ENCODE data around the gene LURAP1L.

Gene LURAP1L

GRCh38 chr9:12812710-12813109, 37.9 kb downstream of the LURAP1L start:
- DNase-seq (ENCODE audit: low read depth, low spot score): no peak

GRCh38 chr9:12813533-12813932, 38.7 kb downstream of the LURAP1L start:
- DNase-seq (ENCODE audit: low read depth, low spot score): no peak

- peak; percentile 8 for DNase-seq (ENCODE audit: low read depth, low spot score)
These were observed 39.4 kb downstream of the LURAP1L start for GRCh38 chr9:12813960-12814876.

- DNase-seq (ENCODE audit: low read depth, low spot score): no peak
These were observed 40.0 kb downstream of the LURAP1L start for GRCh38 chr9:12814877-12815237.

GRCh38 chr9:12815888-12816287, 41.1 kb downstream of the LURAP1L start:
- DNase-seq (ENCODE audit: low read depth, low spot score): no peak

- DNase-seq (ENCODE audit: low read depth, low spot score): no peak
These were observed 41.9 kb downstream of the LURAP1L start for GRCh38 chr9:12816656-12817101.

- peak; percentile 2 for DNase-seq (ENCODE audit: low read depth, low spot score)
These were observed 42.9 kb downstream of the LURAP1L start for GRCh38 chr9:12817702-12818101.

GRCh38 chr9:12818431-12819000, 43.7 kb downstream of the LURAP1L start:
- DNase-seq (ENCODE audit: low read depth, low spot score): no peak

- DNase-seq (ENCODE audit: low read depth, low spot score): peak; percentile 64
These were observed 44.8 kb downstream of the LURAP1L start for GRCh38 chr9:12819436-12820185.

- no peak for DNase-seq (ENCODE audit: low read depth, low spot score)
These were observed 47.3 kb downstream of the LURAP1L start for GRCh38 chr9:12822111-12822510.

- no peak for DNase-seq (ENCODE audit: low read depth, low spot score)
These were observed 52.2 kb downstream of the LURAP1L start for GRCh38 chr9:12826924-12827565.

- DNase-seq (ENCODE audit: low read depth, low spot score): no peak
These were observed 58.9 kb downstream of the LURAP1L start for GRCh38 chr9:12833701-12834100.

- no peak for DNase-seq (ENCODE audit: low read depth, low spot score)
These were observed 63.7 kb downstream of the LURAP1L start for GRCh38 chr9:12838546-12838945.

- DNase-seq (ENCODE audit: low read depth, low spot score): no peak
These were observed 68.9 kb downstream of the LURAP1L start for GRCh38 chr9:12843735-12844134.

- DNase-seq (ENCODE audit: low read depth, low spot score): no peak
These were observed 71.2 kb downstream of the LURAP1L start for GRCh38 chr9:12846035-12846434.

GRCh38 chr9:12847561-12847960, 72.7 kb downstream of the LURAP1L start:
- DNase-seq (ENCODE audit: low read depth, low spot score): no peak

GRCh38 chr9:12849486-12850003, 74.7 kb downstream of the LURAP1L start:
- DNase-seq (ENCODE audit: low read depth, low spot score): no peak

- no peak for DNase-seq (ENCODE audit: low read depth, low spot score)
These were observed 76.7 kb downstream of the LURAP1L start for GRCh38 chr9:12851341-12852090.

GRCh38 chr9:12853051-12853450, 78.2 kb downstream of the LURAP1L start:
- DNase-seq (ENCODE audit: low read depth, low spot score): no peak

- DNase-seq (ENCODE audit: low read depth, low spot score): no peak
These were observed 79.4 kb downstream of the LURAP1L start for GRCh38 chr9:12854221-12854620.

- DNase-seq (ENCODE audit: low read depth, low spot score): no peak
These were observed 80.2 kb downstream of the LURAP1L start for GRCh38 chr9:12855066-12855465.
